Astrocyte of the spinal cord (primary cell): Measurements from ENCODE around the gene NPHP4.

Source experiments
- DNase-seq: peaks from one replicate; pipeline ENCODE4 v3.0.0; 2011; ENCODE audit warnings: low read depth, low spot score
- H3K4me3 ChIP-seq: 2 replicates; pipeline ENCODE4 v1.5.1; 2011; ENCODE audit warnings: low read depth, mild to moderate bottlenecking, low read length, moderate library complexity
- in situ Hi-C: cut with HindIII; loops from 2 replicates; pipeline ENCODE4 v1.10.0; 2017; ENCODE audit warnings: low sequenced_read_pairs
- TF ChIP-seq, protein P1 (sequence below): IDR thresholded peaks from 2 replicates; pipeline ENCODE4 v1.5.1; 2012; ENCODE audit warnings: low read depth, mild to moderate bottlenecking, low read length, inconsistent platforms

The NPHP4 gene

DNA sequence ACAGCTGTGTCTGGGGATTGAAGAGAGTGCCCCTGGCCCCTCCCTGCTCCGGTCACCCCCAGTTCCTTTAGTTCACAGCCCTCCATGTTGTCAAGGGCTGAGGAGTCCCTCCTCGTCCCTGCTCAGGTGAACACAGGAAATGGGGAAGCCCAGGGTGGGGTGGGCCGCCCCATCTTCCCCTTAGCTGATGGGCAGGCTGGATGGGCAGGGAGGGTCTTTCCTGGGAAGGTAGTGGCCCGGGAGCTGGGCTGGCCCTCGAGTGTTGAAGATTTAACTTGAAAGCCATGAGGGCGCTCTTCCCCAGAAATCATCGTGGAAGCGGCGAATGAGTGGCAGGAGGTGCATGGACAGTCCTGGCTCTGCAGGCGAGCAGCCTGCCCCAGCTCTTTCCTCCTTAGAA lies 18.3 kb upstream of the NPHP4 start:
- in situ Hi-C loops, result no loop called here
- DNase-seq, result no peak
- no peak overlapping the region for H3K4me3 ChIP-seq
- TF ChIP-seq, protein P1, sequence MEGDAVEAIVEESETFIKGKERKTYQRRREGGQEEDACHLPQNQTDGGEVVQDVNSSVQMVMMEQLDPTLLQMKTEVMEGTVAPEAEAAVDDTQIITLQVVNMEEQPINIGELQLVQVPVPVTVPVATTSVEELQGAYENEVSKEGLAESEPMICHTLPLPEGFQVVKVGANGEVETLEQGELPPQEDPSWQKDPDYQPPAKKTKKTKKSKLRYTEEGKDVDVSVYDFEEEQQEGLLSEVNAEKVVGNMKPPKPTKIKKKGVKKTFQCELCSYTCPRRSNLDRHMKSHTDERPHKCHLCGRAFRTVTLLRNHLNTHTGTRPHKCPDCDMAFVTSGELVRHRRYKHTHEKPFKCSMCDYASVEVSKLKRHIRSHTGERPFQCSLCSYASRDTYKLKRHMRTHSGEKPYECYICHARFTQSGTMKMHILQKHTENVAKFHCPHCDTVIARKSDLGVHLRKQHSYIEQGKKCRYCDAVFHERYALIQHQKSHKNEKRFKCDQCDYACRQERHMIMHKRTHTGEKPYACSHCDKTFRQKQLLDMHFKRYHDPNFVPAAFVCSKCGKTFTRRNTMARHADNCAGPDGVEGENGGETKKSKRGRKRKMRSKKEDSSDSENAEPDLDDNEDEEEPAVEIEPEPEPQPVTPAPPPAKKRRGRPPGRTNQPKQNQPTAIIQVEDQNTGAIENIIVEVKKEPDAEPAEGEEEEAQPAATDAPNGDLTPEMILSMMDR, result no peak

DNA sequence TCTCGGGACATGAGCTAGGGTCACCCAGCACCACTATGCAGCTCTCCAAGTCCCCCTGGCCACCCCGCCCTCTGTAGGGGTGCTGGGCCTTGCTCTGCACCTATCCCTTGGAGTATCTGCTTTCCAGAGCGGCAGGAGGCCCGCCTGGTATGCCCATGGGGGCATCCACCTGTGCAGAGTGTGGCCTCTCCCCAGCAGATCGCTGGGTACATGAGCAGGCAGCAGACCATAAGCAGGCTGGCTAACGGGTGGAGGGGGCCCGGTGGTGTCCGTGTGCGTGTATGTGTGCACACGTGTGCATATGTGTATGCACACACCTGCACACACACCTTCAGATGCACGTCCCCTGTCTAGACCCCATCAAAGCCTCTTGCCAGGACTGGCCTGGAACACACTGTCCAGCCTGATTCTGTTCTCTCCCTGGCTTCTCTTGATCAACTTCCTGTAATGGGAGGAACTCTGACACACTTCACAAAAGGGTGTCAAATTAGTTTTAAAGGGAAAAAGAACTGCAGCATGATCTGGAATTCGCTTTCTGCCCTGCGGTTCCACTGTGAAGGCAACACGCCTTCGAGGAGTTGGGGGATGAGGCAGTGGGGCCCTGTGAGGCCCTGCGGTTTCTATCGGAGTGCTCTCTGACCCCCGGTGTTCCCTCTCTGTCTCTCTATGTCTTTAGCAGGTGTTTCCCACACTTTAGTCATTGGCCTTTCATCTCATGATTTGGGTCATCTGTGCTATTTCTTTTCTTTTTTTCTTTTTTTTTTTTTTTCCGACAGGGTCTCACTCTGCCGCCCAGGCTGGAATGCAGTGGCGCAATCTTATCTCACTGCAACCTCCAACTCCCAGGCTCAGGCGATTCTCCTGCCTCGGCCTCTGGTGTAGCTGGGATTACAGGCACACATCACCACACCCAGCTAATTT lies 17.2 kb upstream of the NPHP4 start:
- DNase-seq, result no peak

GRCh38 chr1:6008696-6009095 lies 16.5 kb upstream of the NPHP4 start:
- no peak for DNase-seq
- in situ Hi-C loops, result no loop called here
- TF ChIP-seq, protein P1, result no peak
- H3K4me3 ChIP-seq, result no peak overlapping the region

More for the DNA sequence above, 17.2 kb upstream of the NPHP4 start:
- in situ Hi-C loops, result no loop called here
- TF ChIP-seq, protein P1, result no peak
- no peak overlapping the region for H3K4me3 ChIP-seq

GRCh38 chr1:6008084-6008415 lies 15.8 kb upstream of the NPHP4 start:
- no peak overlapping the region for H3K4me3 ChIP-seq
- TF ChIP-seq, protein P1, result no peak
- no peak for DNase-seq
- in situ Hi-C loops, result no loop called here

DNA sequence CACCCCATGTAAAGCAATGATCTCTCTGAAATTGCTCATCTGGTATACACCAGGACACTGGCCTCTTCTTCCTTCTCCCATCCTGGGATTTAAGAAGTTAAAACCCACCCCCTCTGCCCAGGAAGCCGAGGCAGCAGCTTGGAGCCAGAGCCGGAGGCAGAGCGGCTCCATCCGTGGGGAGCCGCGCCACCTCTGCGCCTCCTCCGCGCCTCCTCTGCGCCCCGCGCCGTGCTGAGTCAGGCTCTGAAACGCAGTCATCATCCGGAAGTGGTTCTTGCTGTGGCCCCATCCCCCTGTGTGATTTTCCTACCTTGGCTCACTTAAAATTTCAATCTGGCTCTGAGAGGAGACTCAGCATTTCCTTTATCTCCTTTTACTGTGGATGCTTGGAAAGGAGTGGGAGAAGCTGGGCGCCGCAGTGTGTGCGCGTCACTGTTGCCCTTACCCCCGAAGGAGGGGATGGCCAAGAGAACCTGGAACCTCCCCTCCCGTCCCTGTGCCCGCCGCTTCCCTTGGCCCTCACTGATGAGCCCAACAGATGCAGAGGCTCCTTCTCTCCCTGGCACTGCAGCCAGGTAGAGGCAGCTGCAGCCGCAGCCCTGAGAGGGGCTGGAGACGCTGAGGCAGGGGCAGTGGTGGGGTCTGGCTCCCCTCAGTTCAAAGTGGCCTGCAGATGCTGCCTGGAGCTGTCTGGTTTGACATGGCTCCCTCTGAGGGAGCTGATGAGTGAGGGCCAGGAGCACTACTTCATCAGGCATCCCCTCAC lies 15.3 kb upstream of the NPHP4 start:
- H3K4me3 ChIP-seq, result no peak overlapping the region
- in situ Hi-C loops, result no loop called here
- TF ChIP-seq, protein P1, result no peak
- DNase-seq, result no peak

DNA sequence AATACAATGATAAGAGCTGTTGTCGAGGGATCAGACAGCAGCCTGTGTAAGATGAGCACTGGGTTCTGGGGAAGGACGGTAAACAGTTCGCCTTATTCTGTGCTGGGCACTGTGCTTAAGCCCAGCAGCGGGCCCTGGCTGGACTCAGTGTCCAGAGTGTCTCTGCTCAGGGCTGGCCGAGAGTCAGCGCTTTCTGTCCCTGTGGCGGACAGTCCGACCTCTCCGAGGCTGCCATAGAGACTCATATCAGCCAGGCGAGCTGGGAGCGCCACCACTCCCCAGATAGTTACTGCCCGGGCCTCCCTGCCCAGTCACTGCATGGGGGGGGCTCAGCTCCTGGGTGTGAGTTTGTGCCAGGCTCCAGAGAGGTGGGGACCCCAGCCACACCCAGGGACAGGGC lies 14.7 kb upstream of the NPHP4 start:
- in situ Hi-C loops, result no loop called here

More for the DNA sequence above, 14.7 kb upstream of the NPHP4 start:
- DNase-seq, result no peak
- TF ChIP-seq, protein P1, result no peak
- no peak overlapping the region for H3K4me3 ChIP-seq
